ENCODE measurements around the gene TUSC2. TPM values are rescaled to one million over a fixed set of nuclear protein-coding genes. Genes with fewer than 3 reads are reported as not detected.
A peak's percentile ranks its signal among the peaks of the same experiment; 100 is the strongest.

TUSC2 gene
- total and polyA plus RNA-seq, 2 of the 13 experiments (the other 11 are each of a cell fraction or from before 2014, with no cell fraction given): 36.7 to 39.1 TPM

- peak; percentile 31; the same call in 1 of the 2 replicates for TF ChIP-seq RFXAP (CRISPR knock-in tag; IDR thresholded peaks at IDR 0.05; ENCODE audit: borderline replicate concordance)
- TF ChIP-seq ZNF644 (CRISPR knock-in tag; IDR thresholded peaks at IDR 0.05; ENCODE audit: low read depth): no peak
- TF ChIP-seq FOXA3 (CRISPR knock-in tag; IDR thresholded peaks at IDR 0.05): 0 out of 2 replicates have a peak, but pooled peaks have one; percentile 10
- no peak for TF ChIP-seq FOXO4 (CRISPR knock-in tag; conservative IDR thresholded peaks at IDR 0.05)
- no peak for TF ChIP-seq RXRA (CRISPR knock-in tag; IDR thresholded peaks at IDR 0.05)
- TF ChIP-seq THAP8 (CRISPR knock-in tag; IDR thresholded peaks at IDR 0.05; ENCODE audit: borderline replicate concordance): no peak
- no peak for TF ChIP-seq ZKSCAN1 (IDR thresholded peaks at IDR 0.05; ENCODE audit: low read length)
- 0 out of 2 replicates have a peak, but pooled peaks have one; percentile 16 for TF ChIP-seq ZNF567 (CRISPR knock-in tag; IDR thresholded peaks at IDR 0.05; ENCODE audit: borderline replicate concordance)
- TF ChIP-seq MLXIP (CRISPR knock-in tag; IDR thresholded peaks at IDR 0.05; ENCODE audit: borderline replicate concordance): 0 out of 2 replicates have a peak, but pooled peaks have one; percentile 27
- TF ChIP-seq ZNF430 (CRISPR knock-in tag; IDR thresholded peaks at IDR 0.05): no peak
- no peak for TF ChIP-seq SP2 (CRISPR knock-in tag; IDR thresholded peaks at IDR 0.05)
- TF ChIP-seq ESRRA (CRISPR knock-in tag; IDR thresholded peaks at IDR 0.05; ENCODE audit: low read depth): peak; percentile 22; the same call in 1 of the 2 replicates
- TF ChIP-seq ZNF772 (CRISPR knock-in tag; IDR thresholded peaks at IDR 0.05): 0 out of 2 replicates have a peak, but pooled peaks have one; percentile 31
- no peak for TF ChIP-seq NFYB (CRISPR knock-in tag; IDR thresholded peaks at IDR 0.05)
- TF ChIP-seq ZNF709 (CRISPR knock-in tag; IDR thresholded peaks at IDR 0.05): no peak
- TF ChIP-seq PHF8 (CRISPR knock-in tag; IDR thresholded peaks at IDR 0.05): peak; percentile 20; the same call in 1 of the 2 replicates
- no peak for TF ChIP-seq ZNF883 (CRISPR knock-in tag; IDR thresholded peaks at IDR 0.05; ENCODE audit: not compliant biosample characterization)
- 0 out of 2 replicates have a peak, but pooled peaks have one; percentile 50 for TF ChIP-seq EEA1 (CRISPR knock-in tag; IDR thresholded peaks at IDR 0.05; ENCODE audit: borderline replicate concordance)
- TF ChIP-seq HMGXB4 (CRISPR knock-in tag; IDR thresholded peaks at IDR 0.05; ENCODE audit: borderline replicate concordance in 1 of 2, low read depth in 1 of 2): no peak
- TF ChIP-seq ZNF503 (CRISPR knock-in tag; IDR thresholded peaks at IDR 0.05): 0 out of 2 replicates have a peak, but pooled peaks have one; percentile 41
- TF ChIP-seq ZNF225 (CRISPR knock-in tag; IDR thresholded peaks at IDR 0.05): no peak
- no peak for TF ChIP-seq GTF3A (CRISPR knock-in tag; conservative IDR thresholded peaks at IDR 0.05)
- no peak for TF ChIP-seq PAF1 (CRISPR knock-in tag; IDR thresholded peaks at IDR 0.05)
These were observed 6.0 kb downstream of the TUSC2 start (continued) for GRCh38 chr3:50322115-50322385.

Data from HepG2 (cell line).